ENCODE measurements around the gene PEX6.
A peak's percentile ranks its signal among the peaks of the same experiment; 100 is the strongest.

Gene PEX6

DNA sequence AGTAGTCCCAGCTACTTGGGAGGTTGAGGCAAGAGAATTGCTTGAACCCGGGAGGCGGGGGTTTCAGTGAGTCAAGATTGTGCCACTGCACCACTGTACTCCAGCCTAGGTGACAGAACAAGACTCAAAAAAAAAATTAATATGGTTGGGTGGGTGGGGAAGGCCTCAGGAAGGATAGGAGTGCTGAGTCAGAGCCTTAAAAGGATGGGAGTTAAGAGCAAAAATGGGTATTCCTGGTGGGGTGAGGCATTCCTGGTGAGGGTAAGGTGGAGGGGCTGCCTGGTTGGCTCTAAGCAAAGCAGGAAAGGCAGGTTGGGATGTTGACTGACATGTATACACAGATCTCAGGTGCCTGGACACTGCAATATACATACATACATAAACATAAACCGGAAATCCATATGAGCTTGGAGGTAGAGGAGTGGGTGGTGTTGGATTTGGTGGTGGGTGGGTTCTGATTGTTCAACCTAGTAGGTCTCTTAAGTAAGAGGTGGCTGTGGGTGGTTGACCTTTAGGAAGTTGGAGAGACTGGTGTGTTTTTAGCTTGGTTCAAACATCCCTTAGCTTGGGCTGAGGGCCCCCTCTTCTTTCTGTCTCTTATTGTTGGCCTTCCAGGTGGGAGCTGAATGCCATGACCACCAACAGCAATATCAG is 41.2 kb upstream of the PEX6 start:
- H3K4me1 ChIP-seq (ENCODE audit: control insufficient read depth in 1 of 2, insufficient read depth in 1 of 2, low read depth in 1 of 2, low read length in 1 of 2), result peaks cover 26 to 28% of the 10 kb centered on the region in 2 experiments
- TF ChIP-seq, protein P1, sequence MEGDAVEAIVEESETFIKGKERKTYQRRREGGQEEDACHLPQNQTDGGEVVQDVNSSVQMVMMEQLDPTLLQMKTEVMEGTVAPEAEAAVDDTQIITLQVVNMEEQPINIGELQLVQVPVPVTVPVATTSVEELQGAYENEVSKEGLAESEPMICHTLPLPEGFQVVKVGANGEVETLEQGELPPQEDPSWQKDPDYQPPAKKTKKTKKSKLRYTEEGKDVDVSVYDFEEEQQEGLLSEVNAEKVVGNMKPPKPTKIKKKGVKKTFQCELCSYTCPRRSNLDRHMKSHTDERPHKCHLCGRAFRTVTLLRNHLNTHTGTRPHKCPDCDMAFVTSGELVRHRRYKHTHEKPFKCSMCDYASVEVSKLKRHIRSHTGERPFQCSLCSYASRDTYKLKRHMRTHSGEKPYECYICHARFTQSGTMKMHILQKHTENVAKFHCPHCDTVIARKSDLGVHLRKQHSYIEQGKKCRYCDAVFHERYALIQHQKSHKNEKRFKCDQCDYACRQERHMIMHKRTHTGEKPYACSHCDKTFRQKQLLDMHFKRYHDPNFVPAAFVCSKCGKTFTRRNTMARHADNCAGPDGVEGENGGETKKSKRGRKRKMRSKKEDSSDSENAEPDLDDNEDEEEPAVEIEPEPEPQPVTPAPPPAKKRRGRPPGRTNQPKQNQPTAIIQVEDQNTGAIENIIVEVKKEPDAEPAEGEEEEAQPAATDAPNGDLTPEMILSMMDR (IDR thresholded peaks at IDR 0.05), result no peak
- H3K36me3 ChIP-seq, result peaks cover 36% of the 10 kb centered on the region
- no peaks in the 10 kb centered on the region for H3K27me3 ChIP-seq
- H3K9me3 ChIP-seq, result no peaks in the 10 kb centered on the region
- H3K27ac ChIP-seq, result peak overlapping the region; percentile 85
- H3K4me3 ChIP-seq (ENCODE audit: low read depth in 1 of 2, low read length in 1 of 2), result no peak overlapping the region

DNA sequence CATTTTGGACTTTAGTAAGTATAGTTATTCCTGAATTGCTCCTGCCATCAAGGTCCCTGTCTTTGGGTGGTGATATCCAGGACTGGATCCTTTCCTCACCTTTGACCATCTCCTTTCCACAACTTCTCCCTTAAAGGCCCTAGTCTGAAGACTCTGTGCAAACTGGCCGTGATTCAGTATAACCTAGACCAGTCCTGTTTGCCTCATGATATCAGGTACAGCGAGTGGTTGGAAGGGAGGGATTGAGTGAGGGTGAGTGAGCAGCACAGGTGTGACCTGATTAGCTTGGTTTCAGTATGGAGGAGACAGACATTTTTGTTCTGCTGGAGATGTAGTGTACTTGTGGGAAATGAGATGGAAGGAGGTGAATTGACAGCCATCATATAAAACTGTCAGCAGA is 40.2 kb upstream of the PEX6 start:
- Histone ChIP-seq H3K9me3 (no peaks in the 10 kb centered on the region), H3K27me3 (no peaks in the 10 kb centered on the region), H3K4me3 (ENCODE audit: low read depth in 1 of 2, low read length in 1 of 2) (no peak overlapping the region), H3K36me3 (peaks cover 30% of the 10 kb centered on the region), H3K27ac (no peak overlapping the region), H3K4me1 (ENCODE audit: control insufficient read depth in 1 of 2, insufficient read depth in 1 of 2, low read depth in 1 of 2, low read length in 1 of 2) (peaks cover 36 to 38% of the 10 kb centered on the region in 2 experiments)
- TF ChIP-seq, protein P1 (IDR thresholded peaks at IDR 0.05), result no peak

DNA sequence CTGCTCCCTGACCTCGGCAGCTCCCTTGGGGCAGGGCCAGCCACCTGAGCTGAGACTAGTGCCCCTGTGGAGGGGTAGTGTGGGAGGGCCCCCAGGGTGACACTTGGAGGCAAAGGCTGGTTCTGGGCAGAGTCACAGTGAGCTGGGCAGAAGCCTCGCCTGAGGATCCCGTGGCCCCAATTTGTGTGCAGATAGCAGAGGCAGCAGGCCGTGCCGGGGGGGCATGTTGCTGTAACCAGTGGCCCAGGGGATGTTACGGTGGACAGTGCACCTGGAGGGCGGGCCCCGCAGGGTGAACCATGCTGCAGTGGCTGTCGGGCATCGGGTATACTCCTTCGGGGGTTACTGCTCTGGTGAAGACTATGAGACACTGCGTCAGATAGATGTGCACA is 38.0 kb upstream of the PEX6 start:
- Histone ChIP-seq H3K9me3 (no peaks in the 10 kb centered on the region), H3K27me3 (no peaks in the 10 kb centered on the region), H3K4me1 (ENCODE audit: control insufficient read depth in 1 of 2, insufficient read depth in 1 of 2, low read depth in 1 of 2, low read length in 1 of 2) (peaks cover 41 to 42% of the 10 kb centered on the region in 2 experiments), H3K4me3 (ENCODE audit: low read depth in 1 of 2, low read length in 1 of 2) (no peak overlapping the region), H3K36me3 (peaks cover 35% of the 10 kb centered on the region), H3K27ac (no peak overlapping the region)
- TF ChIP-seq, protein P1 (IDR thresholded peaks at IDR 0.05), result no peak

DNA sequence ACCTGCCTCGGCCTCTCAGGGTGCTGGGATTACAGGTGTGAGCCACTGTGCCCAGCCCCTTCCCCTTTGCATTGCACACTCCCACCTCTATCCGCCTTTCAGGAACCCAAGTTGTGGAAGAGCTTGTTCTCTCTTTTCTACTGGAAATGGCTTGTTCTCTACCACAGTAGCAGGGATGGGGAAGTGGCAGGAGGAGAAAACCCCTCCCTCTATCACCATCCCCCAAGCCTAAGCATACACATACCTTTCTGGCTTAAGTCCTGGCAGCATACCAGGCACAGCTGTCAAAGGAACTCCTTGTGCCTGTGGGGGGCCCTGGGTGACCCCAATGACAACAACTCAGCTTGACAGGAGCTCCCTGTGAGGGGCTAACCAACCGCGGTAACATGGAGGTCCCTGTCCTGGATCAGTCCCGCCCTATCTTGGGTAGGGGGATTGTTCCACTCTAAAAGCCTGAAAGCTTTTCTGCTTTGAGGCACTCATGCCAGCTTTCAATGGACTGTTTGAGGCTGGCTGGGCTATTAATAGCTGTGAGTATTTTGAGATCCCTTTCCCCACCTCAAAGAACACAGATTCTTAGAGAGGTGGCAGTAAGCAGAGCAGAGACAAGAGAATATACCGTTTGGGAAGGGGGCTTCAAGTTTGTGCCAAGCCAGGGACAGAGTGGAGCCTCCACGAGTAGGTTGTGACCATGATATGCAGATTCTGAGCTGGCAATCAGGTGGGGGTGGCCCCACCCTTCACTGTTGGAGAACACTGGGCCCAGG is 37.4 kb upstream of the PEX6 start:
- TF ChIP-seq, protein P1 (IDR thresholded peaks at IDR 0.05), result no peak
- H3K4me3 ChIP-seq (ENCODE audit: low read depth in 1 of 2, low read length in 1 of 2), result no peak overlapping the region
- peak overlapping the region; percentile 29 for H3K27ac ChIP-seq
- H3K36me3 ChIP-seq, result peaks cover 41% of the 10 kb centered on the region
- no peaks in the 10 kb centered on the region for H3K9me3 ChIP-seq
- no peaks in the 10 kb centered on the region for H3K27me3 ChIP-seq
- H3K4me1 ChIP-seq (ENCODE audit: control insufficient read depth in 1 of 2, insufficient read depth in 1 of 2, low read depth in 1 of 2, low read length in 1 of 2), result peaks cover 39 to 42% of the 10 kb centered on the region in 2 experiments

DNA sequence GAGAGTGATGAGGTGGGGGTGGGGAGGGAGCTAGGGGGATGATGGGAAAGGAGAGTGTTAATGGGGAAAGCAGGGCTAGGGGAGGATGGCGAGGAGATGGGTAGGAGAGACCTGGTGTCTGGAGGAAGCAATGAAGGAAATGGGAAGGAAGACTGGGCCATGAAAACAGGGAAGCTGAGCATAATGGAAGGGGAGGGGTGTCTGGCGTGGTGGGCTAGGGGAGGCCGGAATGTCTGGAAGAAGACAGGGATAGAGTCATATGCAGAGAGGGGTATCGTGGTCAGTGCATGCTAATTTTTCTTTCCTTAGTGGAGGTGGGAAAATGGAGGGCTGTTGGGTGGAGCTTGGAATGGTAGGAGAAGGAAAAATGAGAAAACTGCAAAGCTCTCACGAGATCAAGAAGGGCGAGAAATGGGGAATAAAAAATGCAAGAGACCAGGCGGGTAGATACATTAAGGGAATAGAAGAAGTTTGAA is 35.5 kb upstream of the PEX6 start:
- Histone ChIP-seq H3K4me3 (ENCODE audit: low read depth in 1 of 2, low read length in 1 of 2) (peak overlapping the region; percentile 79 to 86), H3K9me3 (no peaks in the 10 kb centered on the region), H3K27ac (peak overlapping the region; percentile 82), H3K36me3 (peaks cover 54% of the 10 kb centered on the region), H3K27me3 (no peaks in the 10 kb centered on the region), H3K4me1 (ENCODE audit: control insufficient read depth in 1 of 2, insufficient read depth in 1 of 2, low read depth in 1 of 2, low read length in 1 of 2) (peaks cover 31 to 33% of the 10 kb centered on the region in 2 experiments)
- TF ChIP-seq, protein P1 (IDR thresholded peaks at IDR 0.05), result no peak
